ENCODE measurements around the gene LIMD2.
A peak's percentile ranks its signal among the peaks of the same experiment; 100 is the strongest.

- no peak for TF ChIP-seq POLR2AphosphoS5 (IDR thresholded peaks at IDR 0.05; ENCODE audit: low read depth, low read length)
- TF ChIP-seq REST (IDR thresholded peaks at IDR 0.05; ENCODE audit: insufficient read depth in 1 of 2, low read depth in 2 of 2, low read length in 2 of 2) = no peak
- no peak for TF ChIP-seq TAF1 (IDR thresholded peaks at IDR 0.05; ENCODE audit: borderline replicate concordance, insufficient read depth, low read length)
- TF ChIP-seq FOXP2 (optimal IDR thresholded peaks at IDR 0.05; ENCODE audit: borderline replicate concordance, extremely low read depth, extremely low read length, insufficient read depth) = peak; percentile 47
- no peak for TF ChIP-seq SIN3A (IDR thresholded peaks at IDR 0.05; ENCODE audit: borderline replicate concordance, insufficient read depth, low read length)
Observed at GRCh38 chr17:63698886-63699637, 863 bp downstream of the LIMD2 start.

All from PFSK-1 (cell line).